IPS-NIHi7 (cell line): ENCODE data around the gene BATF.

ENCODE experiments used
- DNase-seq: peaks from one replicate; pipeline ENCODE4 v3.0.0; 2012; ENCODE audit warnings: mixed read lengths; ENCODE audit errors: extremely low spot score

Gene BATF

DNA sequence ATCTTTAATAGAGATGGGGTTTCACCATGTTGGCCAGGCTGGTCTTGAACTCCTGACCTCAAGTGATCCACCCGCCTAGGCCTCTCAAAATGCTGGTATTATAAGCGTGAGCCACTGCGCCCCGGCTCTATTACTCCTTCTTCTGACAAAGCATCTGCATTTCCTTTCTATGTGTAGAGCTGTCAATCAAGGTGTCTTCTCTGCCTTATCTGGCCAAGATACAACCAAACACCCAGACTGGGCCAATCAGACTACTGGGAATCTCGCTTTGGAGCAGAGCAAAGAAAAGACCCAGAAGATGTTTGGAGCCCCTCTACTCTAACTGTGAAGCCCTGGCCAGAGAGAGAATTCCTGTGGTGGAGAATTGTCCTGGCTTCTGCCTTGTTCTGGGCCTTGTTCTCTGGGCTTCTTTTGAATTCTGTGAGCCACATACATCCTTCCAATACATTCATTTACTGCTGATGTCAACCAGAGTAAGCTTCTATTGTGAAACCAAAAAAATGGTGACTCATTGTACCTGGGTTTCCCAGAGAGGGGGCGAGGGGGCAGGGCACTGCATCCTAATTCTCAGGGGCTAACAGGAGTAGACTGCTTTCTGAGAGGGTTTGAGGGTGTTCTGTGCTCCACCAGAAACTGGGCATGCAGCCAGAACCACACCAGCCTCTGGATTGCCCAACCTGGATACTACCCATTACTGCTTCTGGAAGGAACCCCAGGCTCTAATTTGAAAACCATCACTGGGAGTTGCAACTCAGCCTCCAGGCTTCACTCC lies 37.4 kb downstream of the BATF start:
- DNase-seq: no peak

DNA sequence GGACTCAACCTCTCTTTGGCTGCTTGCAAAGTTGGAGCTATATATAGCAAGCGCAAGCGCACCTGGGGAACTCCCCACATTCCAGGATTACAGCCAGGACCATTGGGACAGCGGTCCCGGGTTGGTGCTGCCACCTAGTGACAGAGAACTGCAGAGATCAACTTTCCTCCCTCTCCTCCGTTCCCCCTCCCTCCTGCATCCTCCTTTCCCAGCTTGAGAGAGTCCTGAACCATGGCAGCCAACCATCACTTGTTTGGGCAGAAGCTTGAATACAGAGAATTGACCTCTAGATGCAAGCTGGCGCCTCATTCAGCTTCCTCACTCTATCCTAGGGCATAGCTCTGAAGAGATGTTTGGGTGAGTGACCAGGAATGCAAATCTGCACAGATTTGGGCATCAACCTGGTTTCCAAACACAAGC lies 38.8 kb downstream of the BATF start:
- peak; percentile 97 for DNase-seq

DNA sequence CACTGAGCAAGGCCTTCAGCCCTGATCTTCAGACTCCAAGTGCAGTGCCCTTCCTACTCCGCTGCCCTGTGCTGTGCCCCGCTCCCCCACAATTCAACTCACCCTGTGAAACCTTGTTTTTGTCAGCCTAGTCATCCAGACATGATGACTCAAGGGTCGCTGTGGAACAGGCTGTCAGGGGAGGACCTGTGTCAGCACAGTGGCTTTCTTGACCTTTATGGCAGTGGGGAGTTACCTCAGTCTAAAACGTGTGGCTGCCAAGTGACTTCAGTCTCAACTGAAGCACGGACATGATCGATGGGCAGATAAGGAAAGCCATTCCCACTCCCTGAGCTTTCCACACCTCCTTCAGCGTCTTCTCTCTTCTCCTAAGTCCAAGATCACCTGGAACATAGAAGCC lies 39.8 kb downstream of the BATF start:
- DNase-seq: no peak

DNA sequence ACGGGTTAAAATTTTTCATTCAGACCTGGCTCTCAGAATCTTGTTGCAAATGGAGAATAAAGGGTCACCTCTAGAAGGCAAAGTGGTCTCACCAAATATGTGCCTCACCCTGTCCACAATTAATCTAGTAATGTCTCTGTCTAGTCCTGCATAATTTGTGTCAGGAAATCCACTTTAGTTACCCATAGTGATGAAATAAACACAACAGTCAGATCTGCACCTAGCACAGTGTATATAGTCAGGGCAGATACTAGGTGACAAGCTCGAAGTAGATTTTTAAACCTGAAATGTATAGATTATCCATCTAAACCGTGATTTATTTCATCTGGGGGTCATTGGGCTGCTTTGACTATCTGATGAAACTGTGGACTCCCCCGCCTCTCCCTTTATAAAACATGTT lies 40.2 kb downstream of the BATF start:
- no peak for DNase-seq

DNA sequence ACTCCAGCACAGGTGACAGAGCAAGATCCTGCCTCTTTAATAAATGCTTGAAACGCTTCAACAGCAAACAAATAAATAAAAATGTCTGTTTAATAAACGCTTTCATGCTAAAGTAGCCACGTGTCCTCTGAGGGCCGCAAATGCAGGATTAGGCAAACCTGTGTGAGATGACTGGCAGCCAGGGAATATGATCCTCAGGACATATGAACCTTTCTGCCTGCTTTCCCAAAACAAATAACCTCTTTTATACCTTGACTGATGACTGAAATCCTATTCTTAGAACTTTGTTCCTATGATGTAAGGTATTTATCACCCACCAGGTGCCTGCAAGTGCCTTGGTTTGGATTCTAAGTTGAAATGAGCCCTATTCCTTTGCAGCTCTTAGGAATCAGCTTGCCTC lies 41.7 kb downstream of the BATF start:
- DNase-seq: no peak

DNA sequence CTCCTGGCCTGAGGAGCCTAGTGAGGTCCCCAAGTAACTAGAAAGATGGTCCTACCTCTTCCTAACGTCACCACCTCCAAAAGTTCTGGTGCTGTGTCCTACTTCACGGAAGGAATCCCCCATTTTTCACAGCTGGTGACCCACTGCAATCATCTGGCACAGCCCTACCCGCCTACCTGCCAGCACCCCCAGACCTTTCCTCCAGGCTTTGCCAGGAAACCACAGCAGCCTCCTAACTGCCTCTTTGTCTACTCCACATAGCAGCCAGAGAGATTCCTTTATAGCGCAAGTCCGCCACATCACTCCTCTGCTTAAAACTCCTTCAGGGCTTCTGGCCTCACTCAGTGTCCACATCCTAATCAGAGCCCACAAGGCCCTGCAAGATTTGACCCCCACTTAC lies 42.8 kb downstream of the BATF start:
- DNase-seq: no peak

DNA sequence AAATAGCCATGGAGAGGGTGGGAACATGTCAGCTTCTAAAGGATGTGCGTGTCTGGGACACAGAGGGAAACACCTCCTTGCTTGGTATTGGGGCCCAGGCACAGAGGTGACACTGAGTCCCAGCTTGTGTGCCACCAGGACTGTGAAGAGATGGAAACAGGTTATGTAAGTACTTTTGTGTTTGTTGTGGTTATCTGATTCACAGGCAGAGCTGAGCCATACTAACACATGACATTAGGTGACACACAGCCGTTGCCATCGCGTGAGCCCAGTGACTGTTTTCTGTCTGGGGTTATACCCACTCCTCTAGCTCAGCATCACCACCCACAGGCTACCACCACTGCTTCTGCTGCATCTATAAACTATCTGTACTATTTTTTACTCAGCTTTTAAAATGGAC lies 44.1 kb downstream of the BATF start:
- DNase-seq: no peak

DNA sequence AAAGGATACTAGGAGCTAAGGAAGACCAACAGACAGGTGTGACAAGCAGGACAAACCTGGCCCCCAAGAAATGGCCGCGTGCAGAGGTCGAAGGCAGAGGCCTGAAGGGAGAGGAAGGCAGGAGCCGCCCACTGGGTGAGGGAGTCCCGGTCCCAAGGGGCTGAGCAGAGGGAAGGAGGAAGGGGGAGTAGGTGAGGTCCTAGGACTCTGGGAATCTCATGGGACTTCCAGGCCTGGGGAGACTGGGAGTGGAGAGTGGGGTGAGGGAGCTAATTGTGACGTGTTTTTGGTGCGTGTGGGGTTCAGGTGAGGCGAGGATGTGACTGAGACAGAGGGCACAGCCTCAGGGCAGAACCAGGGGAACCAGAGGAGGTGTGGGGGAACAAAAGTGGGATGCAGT lies 44.5 kb downstream of the BATF start:
- no peak for DNase-seq

DNA sequence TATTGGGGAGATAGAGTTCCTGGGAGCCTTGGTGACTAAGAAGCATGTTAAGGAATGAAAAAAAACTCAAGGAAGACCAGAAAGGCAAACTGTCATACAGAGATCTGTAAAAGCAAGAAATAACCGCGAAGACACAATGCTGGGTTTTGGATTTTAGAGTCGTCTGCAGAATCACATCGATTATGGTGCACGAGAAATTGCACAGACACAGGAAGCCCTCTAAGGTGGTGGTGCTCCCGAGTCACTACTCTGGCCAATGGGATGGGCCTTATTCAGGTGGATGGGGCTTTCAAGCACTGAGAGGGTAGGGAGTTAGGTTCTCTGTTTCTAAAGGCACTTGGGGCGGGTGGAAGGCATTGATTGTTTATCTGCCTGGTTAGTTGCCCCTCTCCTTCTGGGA lies 45.9 kb downstream of the BATF start:
- DNase-seq: no peak

DNA sequence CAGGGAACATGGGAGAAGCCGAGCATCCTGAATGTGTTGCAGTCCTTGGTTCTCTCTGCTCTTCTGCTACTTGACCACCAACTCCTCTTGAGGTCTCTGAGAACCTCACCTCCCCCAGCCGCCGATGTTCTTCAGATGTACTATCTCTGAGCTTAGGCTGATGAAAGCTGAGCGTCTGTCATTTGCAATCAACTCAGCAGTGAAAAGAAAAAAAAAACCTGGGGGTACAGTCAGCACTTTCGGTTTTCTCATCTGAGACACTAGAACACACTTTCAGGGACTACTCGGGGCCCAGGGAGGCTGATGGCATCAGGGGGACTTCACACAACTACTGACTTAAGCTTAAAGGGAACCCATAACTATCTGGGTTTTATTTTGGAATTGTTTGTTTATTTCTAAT lies 46.5 kb downstream of the BATF start:
- DNase-seq: no peak

DNA sequence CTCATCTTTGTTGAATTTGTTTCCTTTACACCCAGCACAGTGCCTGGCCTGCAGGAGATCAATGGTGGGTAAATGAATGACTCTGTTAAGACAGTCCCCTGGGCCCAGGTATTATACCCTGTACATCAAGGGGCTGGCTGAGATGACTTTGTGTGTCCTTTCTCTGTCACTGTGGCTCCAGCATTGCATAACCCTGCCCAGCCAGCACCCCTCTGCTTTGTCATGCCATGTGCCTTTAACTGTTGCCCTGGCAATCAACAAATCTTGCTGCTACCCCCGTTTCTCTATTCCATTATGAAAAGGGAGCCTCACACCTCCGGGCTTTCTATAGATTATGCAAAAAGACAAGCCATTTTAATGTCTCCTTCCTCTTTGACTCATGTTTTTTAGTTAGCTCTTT lies 48.5 kb downstream of the BATF start:
- DNase-seq: no peak

DNA sequence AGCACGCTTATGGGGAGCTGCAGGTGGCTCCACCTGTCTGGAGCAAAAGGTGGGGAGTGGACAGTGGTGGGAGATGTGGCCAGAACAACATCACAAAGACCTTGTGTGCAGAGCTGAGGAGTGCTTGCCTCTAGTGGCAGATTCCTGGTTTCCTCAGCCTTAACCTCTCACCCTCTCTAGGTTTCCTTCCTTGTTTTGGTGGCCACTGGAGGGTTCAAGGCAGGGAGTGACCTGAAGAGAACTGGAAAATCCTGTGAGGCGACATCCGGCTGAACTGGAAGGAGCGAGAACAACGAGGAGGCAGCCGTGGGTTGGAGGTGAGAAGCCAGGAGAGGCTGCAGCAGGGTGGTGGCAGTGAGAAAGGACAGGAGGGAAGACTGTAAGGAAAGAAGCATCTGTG lies 49.8 kb downstream of the BATF start:
- DNase-seq: no peak

DNA sequence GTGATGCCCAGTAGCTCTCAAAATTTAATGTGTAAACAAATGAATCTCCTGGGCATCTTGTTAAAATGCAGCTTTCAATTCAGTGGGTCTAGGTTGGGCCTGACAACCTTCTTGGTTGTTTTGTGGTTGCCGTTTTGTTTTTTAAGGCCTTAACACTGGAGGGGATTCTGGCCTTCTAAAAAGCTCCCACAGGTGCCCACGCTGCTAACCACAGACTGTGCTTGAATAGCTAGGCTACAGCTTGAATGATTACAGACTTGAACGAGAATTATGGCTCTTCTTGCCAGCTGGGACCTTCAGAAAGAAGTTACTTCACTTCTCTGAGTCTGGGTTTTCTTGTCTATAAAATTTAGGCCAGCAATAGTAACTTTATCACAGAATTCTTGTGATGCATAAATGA lies 54.8 kb downstream of the BATF start:
- DNase-seq: no peak

DNA sequence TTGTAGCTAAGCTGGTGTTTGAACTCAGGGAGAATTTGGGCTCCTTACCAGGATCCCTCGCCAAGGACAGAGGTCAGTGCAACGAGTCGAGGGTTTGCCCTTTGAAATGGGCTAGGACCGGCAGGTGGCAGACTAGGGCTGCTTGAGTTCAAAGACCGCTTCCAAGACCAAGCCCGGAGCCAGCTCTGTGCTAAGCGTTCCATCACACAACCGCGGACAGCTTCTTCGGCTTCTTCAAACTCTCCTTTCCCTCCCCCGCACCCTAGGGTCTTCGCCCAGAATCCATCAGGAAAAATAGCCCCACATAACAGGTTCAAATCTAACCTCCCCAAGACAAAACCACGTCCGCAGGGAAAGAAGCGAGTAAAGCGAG lies 55.4 kb downstream of the BATF start:
- DNase-seq: peak; percentile 95

DNA sequence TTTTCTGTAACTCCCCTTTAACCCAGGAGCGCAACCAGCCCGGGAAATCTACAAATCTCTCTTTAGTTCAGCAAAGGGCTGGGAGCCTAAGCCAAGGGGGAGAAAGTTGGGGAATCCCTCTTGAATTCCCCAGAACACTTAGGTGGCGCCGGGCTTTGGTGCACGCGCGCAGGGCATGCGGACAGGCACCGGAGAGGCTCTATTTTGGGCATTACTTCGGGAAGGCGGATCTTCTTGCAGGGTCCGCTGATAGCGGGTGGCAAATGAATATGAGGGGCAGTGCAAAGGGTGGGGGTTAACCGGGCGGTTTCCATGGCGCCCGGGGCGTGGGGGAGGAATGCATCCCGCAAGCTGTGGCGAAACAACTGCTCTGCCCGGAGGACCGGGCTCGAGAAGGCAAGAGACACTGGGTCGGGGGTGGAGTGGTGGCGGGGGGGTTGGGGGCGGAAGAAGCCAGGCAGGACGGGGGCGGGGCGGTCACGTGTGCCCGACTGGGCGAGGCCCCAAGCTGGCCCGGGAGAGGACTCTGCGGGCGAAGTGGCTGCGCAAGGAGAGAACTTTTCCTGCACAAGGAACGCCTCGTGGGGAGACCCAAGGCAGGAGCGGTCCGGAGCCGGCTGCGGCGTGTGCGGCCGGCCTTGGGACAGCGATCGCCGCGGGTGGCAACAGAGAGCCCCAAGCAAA lies 56.0 kb downstream of the BATF start, which contains the start of gene FLVCR2:
Gene FLVCR2 (plus strand): TSS at position 519 of the 684 bp plus-strand sequence. CDS start 353 bp downstream, outside the sequence.
- peak; percentile 92 for DNase-seq

DNA sequence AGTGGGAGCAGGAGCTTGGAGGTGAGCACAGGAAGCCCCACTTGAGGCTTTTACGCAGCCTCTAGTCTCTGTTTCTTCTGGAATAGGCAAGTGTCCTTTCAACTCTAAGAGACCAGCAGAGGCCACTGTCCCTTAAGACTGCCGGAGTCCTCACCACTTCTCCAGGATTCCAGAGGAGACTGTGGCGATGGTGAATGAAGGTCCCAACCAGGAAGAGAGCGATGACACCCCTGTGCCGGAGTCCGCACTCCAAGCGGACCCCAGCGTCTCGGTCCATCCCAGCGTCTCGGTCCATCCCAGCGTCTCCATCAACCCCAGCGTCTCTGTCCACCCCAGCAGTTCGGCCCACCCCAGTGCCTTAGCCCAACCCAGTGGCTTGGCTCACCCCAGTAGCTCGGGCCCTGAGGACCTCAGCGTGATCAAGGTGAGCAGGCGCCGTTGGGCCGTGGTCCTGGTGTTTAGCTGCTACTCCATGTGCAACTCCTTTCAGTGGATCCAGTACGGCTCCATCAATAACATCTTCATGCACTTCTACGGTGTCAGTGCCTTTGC lies 56.6 kb downstream of the BATF start:
- peak; percentile 72 for DNase-seq

DNA sequence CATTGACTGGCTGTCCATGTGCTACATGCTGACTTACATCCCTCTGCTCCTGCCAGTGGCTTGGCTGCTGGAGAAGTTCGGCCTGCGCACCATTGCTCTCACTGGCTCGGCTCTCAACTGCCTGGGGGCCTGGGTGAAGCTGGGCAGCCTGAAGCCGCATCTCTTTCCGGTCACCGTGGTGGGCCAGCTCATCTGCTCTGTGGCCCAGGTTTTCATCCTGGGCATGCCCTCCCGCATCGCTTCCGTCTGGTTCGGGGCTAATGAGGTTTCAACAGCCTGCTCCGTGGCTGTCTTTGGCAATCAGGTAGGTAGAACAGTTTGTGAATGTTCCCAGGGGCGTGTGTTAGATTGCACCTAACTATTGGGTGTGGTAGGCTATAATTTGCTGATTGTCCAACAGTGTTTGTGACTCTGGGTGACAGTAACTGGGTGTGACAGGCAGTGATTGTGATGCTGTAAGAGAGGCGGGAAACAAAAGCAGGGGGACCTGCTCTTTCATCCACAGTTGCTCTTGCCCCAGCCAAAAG lies 57.1 kb downstream of the BATF start:
- no peak for DNase-seq

DNA sequence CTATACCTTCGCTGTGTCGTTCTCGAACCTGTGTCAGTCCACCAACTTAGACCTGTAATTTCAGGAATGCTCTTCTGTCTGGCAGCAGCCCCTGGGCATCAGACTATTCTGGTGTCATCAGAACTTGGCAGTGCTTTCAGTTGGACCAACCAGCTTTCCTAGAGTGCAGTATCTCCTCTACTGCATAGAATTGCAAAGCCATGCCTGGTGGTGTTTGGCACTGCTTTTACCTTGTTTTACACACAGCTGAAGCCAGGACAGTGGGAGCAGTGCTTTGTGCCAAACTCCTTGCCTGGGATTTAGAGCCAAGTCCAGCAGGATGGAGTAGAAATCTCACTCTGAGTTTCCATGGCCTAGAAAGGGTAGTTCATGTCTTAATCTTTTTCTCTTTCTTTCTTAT lies 57.6 kb downstream of the BATF start:
- DNase-seq: no peak

DNA sequence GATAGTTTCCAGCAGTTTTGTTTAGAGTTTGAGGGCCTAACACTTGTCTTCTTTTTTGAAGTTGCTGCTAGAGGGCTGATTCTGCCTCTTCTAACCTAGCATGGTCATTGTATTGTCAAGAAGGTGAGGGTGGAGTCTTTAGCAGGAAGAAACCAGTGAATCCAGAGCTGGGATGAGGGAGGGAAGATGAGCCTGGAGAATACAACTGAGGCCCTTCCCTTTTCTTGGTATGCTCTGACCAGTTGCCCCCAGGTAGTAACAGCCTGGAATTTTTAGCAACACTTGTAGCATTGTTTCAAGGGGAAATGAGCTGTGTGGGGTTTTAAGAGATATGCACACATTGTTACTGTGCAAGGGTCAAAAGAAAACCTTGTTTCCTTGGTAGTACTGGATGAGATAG lies 65.1 kb downstream of the BATF start:
- DNase-seq: no peak

DNA sequence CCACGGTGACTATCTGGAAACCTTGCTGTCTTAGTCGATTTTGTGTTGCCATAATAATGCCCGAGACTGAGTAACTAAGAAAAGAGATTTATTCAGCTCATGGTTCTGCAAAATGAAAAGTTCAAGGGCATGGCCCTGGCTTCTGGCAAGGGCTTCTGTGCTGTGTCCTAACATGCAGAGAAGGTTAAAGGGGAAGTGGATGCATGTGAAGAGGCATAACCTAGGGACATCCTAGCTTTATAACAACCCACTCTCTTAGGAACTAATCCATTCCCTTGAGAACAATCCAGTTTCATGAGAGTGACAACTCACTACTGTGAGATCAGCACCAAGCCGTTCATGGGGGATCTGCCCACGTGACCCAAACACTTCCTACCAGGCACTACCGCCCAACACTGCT lies 67.7 kb downstream of the BATF start:
- DNase-seq: no peak

DNA sequence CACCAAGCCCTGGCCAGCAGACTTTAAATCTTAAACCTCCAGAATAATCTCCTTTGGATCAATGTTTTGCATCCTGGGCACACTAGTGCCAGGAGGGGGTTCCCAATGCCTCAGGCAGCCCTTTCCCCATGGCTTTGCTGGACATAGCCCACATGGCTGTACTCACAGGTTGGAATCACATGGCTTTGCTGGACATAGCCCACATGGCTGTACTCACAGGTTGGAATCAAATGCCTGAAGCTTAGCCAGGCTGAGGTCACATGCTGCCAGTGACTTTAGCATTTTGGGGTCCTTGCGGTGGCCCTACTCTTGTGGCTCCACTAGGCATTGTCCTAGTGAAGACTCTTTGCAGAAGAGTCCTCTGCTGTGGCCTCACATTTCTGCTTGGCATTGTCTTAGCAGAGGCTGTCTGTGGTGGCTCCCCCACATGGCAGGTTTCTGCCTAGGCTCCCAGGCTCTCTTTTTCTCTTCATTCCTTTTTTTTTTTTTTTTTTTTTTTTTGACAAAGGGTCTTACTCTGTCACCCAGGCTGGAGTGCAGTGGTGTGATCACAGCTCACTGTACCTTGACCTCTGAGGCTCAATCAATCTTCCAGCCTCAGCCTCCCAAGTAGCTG lies 69.2 kb downstream of the BATF start:
- no peak for DNase-seq

DNA sequence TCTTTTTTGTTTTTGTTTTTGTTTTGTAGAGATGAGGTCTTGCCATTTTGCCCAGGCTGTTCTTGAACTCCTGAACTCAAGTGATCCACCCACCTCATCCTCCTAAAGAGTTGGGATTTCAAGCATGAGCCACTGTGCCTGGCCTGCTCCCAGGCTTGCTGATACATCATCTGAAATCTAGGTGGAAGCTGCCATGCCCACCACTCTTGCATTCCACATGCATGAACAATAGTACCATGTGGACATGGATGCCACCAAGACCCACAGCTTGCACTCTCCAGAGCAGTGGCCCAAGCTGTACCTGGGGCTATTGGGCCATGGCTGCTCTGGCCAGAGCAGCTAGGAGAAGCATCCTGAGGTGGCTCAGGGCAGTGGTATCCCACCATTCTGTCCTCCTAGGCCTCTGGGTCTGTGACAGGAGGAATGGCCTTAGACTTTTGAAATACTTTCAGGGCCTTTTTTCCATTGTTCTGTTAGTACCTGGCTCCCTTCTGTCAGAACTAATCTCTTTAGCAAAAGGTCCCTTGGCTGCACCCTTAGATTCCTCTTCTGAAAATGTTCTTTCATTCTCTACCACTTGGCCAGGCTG lies 69.8 kb downstream of the BATF start:
- no peak for DNase-seq
